K562 (cell line): ENCODE data around the gene RBM19.

Experiments
- FOXM1 ChIP-seq, 2 experiments: fragments of 450-650 bp in 1 of 2; sonication (generic) in 1 of 2; formaldehyde crosslinking in 1 of 2; IDR thresholded peaks; 2 replicates each; pipeline versions ENCODE4 v1.6.1 to v1.9.0; 2017 to 2022; ENCODE audit warnings: low read depth in 2 of 2, mild to moderate bottlenecking in 2 of 2, missing genetic modification reagents in 1 of 2, moderate library complexity in 1 of 2
- HNRNPL ChIP-seq: fragments of 200-400 bp; formaldehyde crosslinking; IDR thresholded peaks from 2 replicates; pipeline ENCODE4 v1.6.1; 2017; ENCODE audit warnings: low read depth, mild to moderate bottlenecking, low read length
- JUND ChIP-seq, 2 experiments: IDR thresholded peaks; 2 replicates in 1 of 2; 3 replicates in 1 of 2; pipeline ENCODE4 v1.6.1; 2011; ENCODE audit warnings: borderline replicate concordance in 2 of 2, low read depth in 2 of 2, low read length in 2 of 2, improper control_type of control experiment in 1 of 2, missing biosample characterization in 1 of 2, missing genetic modification characterization in 1 of 2, missing genetic modification reagents in 1 of 2
- MTA3 ChIP-seq: fragments of 450-650 bp; formaldehyde crosslinking; IDR thresholded peaks from 2 replicates; pipeline ENCODE4 v1.6.1; 2017; ENCODE audit warnings: mild to moderate bottlenecking, borderline replicate concordance
- MYC ChIP-seq, 2 experiments: fragments of 250-450 bp in 1 of 2; sonication (Bioruptor Pico) in 1 of 2; IDR thresholded peaks; 2 replicates each; pipeline versions ENCODE4 v1.5.1 to v1.6.1; 2012 to 2021; ENCODE audit warnings: low read depth in 2 of 2, borderline replicate concordance in 1 of 2, improper control_type of control experiment in 1 of 2, low read length in 1 of 2, mild to moderate bottlenecking in 1 of 2, moderate library complexity in 1 of 2
- POLR2A ChIP-seq: fragments of 450-650 bp; conservative IDR thresholded peaks from 2 replicates; pipeline ENCODE4 v1.6.1; 2016
- SAFB2 ChIP-seq: fragments of 200-400 bp; formaldehyde crosslinking; IDR thresholded peaks from 2 replicates; pipeline ENCODE4 v1.6.1; 2018; ENCODE audit warnings: borderline replicate concordance, low read length, low read depth, moderate library complexity; ENCODE audit not compliant: severe bottlenecking
- TARDBP ChIP-seq: fragments of 450-650 bp; IDR thresholded peaks from 2 replicates; pipeline ENCODE4 v1.6.1; 2016
- TRIM24 ChIP-seq, 2 experiments: fragments of 450-650 bp; IDR thresholded peaks; 2 replicates each; pipeline ENCODE4 v1.6.1; 2016
- TF ChIP-seq, protein P1 (sequence below): fragments of 250-450 bp; sonication (Bioruptor Pico); IDR thresholded peaks from 2 replicates; pipeline ENCODE4 v1.8.0; 2022; ENCODE audit warnings: moderate library complexity, mild to moderate bottlenecking, inconsistent platforms
- TF ChIP-seq, protein P2 (sequence below), 3 experiments: IDR thresholded peaks in 2 of 3; conservative IDR thresholded peaks in 1 of 3; 2 replicates each; pipeline ENCODE4 v1.5.1; 2011 to 2012; ENCODE audit warnings: low read length in 3 of 3, mild to moderate bottlenecking in 3 of 3, control low read depth in 2 of 3, improper control_type of control experiment in 1 of 3, inconsistent platforms in 1 of 3, low read depth in 1 of 3, mixed read lengths in 1 of 3, moderate library complexity in 1 of 3; ENCODE audit not compliant: insufficient read depth in 2 of 3
- TF ChIP-seq, protein P3 (sequence below), 2 experiments: fragments of 450-650 bp; formaldehyde crosslinking in 1 of 2; IDR thresholded peaks; 2 replicates each; pipeline versions ENCODE4 v1.4.0 to v1.6.1; 2014 to 2020; ENCODE audit warnings: mild to moderate bottlenecking in 2 of 2, borderline replicate concordance in 1 of 2, low read depth in 1 of 2
- TF ChIP-seq, protein P4 (sequence below): fragments of 250-450 bp; sonication (Bioruptor Pico); IDR thresholded peaks from 2 replicates; pipeline ENCODE4 v1.5.0; 2020; ENCODE audit warnings: mild to moderate bottlenecking

DNA sequence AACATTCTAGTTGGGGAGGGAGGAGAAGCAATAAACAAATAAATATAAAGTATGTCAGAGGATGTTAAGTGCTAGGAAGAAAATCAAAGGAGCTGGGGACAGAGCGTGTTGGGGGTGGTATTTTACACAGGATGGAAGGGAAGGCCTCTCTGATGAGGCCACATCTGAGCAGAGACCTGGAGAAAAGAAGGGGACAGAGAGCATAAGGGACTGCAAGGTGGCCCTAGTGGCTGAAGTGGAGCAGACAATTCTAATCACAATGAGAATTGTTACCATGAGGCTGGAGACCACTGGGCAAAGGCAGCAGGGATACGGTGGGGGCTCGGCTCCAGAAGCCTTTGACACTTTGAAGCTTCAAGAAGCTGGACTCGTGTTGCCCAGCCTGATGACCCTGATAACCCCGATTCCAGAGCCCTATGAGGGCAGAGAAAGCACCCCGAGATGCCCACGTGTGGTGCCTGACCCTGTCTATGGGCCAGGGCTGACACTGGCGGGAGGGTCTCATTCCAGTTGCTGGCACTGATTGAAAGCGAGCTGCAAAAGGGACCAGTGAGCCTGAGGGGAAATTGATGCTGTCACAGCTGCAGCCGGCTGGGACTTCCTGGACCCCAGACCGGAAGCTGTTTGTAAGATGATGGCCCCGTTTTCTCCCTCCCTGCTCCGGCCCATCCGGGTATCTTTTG lies 169.1 kb downstream of the RBM19 start:
- TF ChIP-seq, protein P1, sequence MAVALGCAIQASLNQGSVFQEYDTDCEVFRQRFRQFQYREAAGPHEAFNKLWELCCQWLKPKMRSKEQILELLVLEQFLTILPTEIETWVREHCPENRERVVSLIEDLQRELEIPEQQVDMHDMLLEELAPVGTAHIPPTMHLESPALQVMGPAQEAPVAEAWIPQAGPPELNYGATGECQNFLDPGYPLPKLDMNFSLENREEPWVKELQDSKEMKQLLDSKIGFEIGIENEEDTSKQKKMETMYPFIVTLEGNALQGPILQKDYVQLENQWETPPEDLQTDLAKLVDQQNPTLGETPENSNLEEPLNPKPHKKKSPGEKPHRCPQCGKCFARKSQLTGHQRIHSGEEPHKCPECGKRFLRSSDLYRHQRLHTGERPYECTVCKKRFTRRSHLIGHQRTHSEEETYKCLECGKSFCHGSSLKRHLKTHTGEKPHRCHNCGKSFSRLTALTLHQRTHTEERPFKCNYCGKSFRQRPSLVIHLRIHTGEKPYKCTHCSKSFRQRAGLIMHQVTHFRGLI (CRISPR knock-in tag), result no peak
- TF ChIP-seq, protein P2, sequence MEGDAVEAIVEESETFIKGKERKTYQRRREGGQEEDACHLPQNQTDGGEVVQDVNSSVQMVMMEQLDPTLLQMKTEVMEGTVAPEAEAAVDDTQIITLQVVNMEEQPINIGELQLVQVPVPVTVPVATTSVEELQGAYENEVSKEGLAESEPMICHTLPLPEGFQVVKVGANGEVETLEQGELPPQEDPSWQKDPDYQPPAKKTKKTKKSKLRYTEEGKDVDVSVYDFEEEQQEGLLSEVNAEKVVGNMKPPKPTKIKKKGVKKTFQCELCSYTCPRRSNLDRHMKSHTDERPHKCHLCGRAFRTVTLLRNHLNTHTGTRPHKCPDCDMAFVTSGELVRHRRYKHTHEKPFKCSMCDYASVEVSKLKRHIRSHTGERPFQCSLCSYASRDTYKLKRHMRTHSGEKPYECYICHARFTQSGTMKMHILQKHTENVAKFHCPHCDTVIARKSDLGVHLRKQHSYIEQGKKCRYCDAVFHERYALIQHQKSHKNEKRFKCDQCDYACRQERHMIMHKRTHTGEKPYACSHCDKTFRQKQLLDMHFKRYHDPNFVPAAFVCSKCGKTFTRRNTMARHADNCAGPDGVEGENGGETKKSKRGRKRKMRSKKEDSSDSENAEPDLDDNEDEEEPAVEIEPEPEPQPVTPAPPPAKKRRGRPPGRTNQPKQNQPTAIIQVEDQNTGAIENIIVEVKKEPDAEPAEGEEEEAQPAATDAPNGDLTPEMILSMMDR (IDR thresholded peaks at IDR 0.05 in 2 of 3, conservative IDR thresholded peaks at IDR 0.05 in 1 of 3; ENCODE audit: insufficient read depth in 2 of 3, low read depth in 1 of 3, low read length in 3 of 3), result no peak
- TF ChIP-seq, protein P3, sequence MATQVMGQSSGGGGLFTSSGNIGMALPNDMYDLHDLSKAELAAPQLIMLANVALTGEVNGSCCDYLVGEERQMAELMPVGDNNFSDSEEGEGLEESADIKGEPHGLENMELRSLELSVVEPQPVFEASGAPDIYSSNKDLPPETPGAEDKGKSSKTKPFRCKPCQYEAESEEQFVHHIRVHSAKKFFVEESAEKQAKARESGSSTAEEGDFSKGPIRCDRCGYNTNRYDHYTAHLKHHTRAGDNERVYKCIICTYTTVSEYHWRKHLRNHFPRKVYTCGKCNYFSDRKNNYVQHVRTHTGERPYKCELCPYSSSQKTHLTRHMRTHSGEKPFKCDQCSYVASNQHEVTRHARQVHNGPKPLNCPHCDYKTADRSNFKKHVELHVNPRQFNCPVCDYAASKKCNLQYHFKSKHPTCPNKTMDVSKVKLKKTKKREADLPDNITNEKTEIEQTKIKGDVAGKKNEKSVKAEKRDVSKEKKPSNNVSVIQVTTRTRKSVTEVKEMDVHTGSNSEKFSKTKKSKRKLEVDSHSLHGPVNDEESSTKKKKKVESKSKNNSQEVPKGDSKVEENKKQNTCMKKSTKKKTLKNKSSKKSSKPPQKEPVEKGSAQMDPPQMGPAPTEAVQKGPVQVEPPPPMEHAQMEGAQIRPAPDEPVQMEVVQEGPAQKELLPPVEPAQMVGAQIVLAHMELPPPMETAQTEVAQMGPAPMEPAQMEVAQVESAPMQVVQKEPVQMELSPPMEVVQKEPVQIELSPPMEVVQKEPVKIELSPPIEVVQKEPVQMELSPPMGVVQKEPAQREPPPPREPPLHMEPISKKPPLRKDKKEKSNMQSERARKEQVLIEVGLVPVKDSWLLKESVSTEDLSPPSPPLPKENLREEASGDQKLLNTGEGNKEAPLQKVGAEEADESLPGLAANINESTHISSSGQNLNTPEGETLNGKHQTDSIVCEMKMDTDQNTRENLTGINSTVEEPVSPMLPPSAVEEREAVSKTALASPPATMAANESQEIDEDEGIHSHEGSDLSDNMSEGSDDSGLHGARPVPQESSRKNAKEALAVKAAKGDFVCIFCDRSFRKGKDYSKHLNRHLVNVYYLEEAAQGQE (IDR thresholded peaks at IDR 0.05; ENCODE audit: borderline replicate concordance), result no peak
- TF ChIP-seq, protein P3 (CRISPR knock-in tag; IDR thresholded peaks at IDR 0.05; ENCODE audit: low read depth), result no peak
- TF ChIP-seq HNRNPL (no peak), POLR2A (no peak), MTA3 (no peak), MYC (IDR thresholded peaks at IDR 0.05; ENCODE audit: low read depth, low read length) (no peak), MYC (CRISPR knock-in tag; IDR thresholded peaks at IDR 0.05; ENCODE audit: borderline replicate concordance, low read depth) (no peak), TRIM24 (IDR thresholded peaks at IDR 0.05) (no peak), FOXM1 (IDR thresholded peaks at IDR 0.05; ENCODE audit: low read depth) (no peak), FOXM1 (CRISPR knock-in tag; IDR thresholded peaks at IDR 0.05; ENCODE audit: low read depth) (no peak), JUND (IDR thresholded peaks at IDR 0.05; ENCODE audit: borderline replicate concordance, low read depth, low read length) (no peak), JUND (tag; IDR thresholded peaks at IDR 0.05; ENCODE audit: borderline replicate concordance, low read depth, low read length) (no peak), SAFB2 (no peak), TARDBP (no peak)
- TF ChIP-seq, protein P4, sequence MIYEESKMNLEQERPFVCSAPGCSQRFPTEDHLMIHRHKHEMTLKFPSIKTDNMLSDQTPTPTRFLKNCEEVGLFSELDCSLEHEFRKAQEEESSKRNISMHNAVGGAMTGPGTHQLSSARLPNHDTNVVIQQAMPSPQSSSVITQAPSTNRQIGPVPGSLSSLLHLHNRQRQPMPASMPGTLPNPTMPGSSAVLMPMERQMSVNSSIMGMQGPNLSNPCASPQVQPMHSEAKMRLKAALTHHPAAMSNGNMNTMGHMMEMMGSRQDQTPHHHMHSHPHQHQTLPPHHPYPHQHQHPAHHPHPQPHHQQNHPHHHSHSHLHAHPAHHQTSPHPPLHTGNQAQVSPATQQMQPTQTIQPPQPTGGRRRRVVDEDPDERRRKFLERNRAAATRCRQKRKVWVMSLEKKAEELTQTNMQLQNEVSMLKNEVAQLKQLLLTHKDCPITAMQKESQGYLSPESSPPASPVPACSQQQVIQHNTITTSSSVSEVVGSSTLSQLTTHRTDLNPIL (CRISPR knock-in tag), result no peak
